GM03348 (cell line): ENCODE measurements around the gene PLS1.
A peak's percentile ranks its signal among the peaks of the same experiment; 100 is the strongest.
"Not testable (repeated sequence)": the region's sequence is repeated elsewhere in the genome, so short reads cannot be mapped to it uniquely, and the experiment has no call there.

Experiments
- DNase-seq: peaks from one replicate; pipeline ENCODE4 v3.0.0; 2012; ENCODE audit warnings: low spot score

Gene PLS1, protein sequence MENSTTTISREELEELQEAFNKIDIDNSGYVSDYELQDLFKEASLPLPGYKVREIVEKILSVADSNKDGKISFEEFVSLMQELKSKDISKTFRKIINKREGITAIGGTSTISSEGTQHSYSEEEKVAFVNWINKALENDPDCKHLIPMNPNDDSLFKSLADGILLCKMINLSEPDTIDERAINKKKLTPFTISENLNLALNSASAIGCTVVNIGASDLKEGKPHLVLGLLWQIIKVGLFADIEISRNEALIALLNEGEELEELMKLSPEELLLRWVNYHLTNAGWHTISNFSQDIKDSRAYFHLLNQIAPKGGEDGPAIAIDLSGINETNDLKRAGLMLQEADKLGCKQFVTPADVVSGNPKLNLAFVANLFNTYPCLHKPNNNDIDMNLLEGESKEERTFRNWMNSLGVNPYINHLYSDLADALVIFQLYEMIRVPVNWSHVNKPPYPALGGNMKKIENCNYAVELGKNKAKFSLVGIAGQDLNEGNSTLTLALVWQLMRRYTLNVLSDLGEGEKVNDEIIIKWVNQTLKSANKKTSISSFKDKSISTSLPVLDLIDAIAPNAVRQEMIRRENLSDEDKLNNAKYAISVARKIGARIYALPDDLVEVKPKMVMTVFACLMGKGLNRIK

DNA sequence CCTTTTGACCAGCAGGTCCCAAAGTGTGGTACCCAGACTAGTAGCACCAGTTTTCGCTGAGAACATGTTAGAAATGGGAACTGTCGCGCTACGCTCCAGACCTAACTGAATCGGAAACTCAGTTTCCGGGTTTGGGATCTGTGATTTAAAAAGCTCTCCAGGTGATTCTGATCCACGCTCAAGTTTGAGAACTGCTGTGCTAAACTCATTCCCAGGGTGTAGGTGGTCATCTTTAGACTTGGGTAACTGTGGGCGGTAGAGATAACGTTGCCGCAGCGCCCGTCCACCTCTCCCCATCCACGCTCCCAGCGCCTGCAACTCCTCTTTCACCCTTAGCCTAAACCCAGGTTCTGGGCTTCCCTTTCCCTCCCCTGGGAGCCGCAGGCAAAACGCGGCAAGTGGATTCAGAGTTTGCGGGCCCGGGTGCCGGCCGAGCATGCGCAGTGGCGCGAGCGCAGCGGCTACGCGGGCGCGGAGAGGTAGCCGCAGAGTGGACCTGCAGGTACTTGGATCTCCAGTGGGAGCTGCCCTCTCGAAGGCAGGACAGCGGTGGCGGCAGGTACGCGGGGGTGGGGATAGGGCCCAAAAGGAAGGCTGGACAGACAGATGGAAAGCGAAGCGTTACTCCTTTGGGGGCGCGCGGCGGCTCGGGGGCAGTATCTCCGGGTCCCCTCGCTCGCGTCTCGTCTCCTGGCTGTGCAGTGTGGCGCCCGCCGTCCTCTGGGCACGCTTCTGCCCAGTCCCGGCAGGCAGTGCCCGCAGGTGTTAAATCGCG lies at the start of gene PLS1:
Gene PLS1 (plus strand): TSS at position 443 of the 775 bp plus-strand sequence. CDS start 67,845 bp downstream, outside the sequence.
- peak; percentile 96 for DNase-seq

DNA sequence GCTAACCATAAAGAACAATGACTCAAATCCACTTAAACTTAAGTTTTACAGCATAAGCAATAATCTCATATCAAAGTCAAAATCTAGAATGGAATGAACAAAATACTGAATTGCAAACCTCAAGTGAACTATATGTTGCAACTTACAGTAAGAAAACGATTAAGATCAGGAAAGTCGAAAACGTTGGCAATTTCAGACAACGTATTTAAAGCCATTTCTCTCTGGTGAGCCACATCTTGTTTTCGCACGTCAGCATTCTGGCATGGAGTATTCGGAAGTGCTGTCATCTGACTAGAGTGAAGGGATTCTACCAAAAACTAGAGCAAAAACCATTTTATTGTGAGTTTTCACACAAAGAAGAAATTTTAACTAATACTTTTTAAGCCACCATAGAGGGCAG lies 46.2 kb upstream of the PLS1 start:
- no peak for DNase-seq

GRCh38 chr3:142552579-142552978 lies 43.6 kb upstream of the PLS1 start:
- DNase-seq: not testable (repeated sequence)

DNA sequence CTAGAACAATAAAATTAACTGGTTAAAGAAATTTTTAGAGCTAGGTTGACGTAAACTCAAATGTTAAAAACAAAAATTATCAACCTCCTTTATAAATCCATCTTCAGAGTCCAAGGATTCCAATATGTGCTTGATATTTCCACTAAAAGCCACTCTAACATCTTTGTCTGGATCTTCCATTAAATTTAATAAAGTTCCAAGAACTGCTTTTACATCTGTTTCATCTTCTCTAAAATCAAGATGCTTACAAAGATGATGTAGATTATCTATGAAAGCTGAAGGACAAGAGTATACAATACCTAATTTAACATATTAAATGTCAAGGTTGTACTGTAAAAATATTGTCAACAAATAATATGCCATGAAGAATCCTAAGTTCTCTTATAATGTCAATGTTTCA lies 42.5 kb upstream of the PLS1 start:
- DNase-seq: no peak

DNA sequence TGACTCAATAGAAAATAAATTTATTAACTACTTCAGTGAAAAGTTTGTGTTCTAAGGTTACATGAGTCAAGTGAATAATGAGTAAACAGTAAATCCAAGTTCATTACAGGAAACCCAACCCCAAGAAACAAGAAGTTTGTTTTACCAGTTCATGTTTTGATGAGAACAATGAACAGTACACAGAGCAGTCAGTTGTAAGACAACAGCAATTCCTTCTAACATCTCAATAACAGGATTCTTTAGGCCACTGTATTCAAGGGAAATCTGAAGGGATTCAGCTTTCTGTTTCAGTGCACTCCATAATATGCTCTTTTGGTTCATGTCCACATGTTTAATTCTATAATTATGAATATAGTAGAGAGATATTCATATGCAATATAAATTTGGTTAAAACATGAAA lies 36.1 kb upstream of the PLS1 start:
- no peak for DNase-seq

DNA sequence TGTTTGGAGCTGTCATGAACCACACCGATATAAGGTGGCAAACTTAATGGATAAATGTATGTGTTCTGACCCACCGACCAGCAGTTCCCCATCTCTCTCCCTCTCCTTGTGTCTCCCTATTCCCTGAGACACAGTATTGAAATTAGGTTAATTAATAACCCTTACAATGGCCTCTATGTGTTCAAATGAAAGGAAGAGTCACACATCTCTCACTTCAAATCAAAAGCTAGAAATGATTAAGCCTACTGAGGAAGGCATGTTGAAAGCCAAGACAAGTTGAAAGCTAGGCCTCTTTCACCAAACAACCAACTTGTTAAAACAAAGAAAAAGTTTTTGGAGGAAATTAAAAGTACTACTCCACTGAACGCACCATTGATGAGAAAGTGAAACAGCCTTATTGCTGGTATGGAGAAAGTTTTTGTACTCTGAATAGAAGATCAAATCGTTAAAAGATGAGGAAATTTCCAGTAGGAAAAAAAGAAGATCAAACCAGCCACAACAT lies 32.6 kb upstream of the PLS1 start:
- no peak for DNase-seq

DNA sequence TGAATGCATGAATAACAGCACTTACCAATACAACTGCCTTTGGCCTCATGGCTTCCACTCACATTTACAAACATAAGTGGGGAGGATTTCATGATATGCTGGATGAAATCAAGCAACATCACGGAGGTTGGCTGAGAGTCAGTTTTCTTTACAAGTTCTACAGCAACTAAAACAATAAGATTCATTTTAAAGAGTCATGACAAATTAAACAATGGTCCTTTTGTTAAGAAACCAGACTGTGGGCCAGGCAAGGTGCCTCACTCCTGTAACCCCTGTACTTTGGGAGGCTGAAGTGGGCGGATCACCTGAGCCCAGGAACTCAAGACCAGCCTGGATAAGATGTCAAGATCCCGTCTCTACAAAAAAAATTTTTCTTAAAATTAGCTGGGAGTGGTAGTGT lies 30.1 kb upstream of the PLS1 start:
- no peak for DNase-seq

DNA sequence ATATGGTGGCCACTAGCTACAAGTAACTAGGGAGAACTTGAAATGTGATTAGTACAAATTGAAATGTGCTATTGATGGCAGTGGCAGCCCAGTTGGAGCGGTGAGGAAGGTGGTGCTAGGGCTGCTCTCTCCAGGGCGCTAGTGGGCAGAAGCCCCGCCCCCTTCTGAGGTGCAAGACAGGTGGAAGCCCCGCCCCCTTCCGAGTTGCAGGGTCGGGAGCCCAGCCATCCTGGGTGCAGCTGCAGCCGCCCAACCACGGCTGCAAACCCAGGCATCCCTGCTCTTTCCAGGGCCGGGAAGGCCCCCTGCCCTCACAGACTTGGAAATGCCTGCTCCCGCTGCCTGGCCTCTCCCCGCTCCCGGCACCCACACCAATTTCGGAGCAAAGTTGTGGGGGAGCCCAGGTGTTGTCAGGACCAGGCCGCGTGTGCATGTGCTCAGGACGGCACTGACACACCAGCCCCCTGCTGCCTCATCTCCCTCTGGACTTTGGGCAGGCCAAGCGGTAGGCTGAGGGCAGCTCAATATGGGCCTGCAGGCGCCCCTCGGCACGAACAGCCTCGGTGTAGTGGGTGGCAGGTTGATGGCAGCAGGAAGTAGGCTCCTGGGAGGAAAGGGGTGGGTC lies 27.7 kb upstream of the PLS1 start:
- no peak for DNase-seq

- DNase-seq: not testable (repeated sequence)
Measured at GRCh38 chr3:142569422-142569821, 26.8 kb upstream of the PLS1 start.

GRCh38 chr3:142574223-142574622 lies 22.0 kb upstream of the PLS1 start:
- DNase-seq: not testable (repeated sequence)

DNA sequence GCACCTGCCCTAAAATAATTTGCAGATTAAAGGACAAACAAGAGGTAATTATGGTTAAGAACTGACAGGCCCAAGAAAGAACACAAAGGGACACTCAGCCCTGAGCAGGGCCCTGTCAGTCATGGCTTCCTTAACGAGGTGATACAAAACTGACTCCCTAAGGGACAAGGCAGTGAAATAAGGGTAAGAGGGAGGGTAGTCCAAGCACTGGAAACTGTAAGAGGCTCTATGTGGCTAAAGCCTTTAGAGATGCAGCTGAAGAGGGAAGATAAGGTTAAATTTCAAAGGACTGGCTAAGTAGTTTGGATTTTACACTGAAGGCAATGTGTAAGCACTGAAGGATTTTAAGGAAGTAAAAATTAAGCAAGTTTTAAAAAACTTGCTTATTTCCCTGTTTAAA lies 21.5 kb upstream of the PLS1 start:
- DNase-seq: no peak

GRCh38 chr3:142576792-142577191 lies 19.4 kb upstream of the PLS1 start:
- no peak for DNase-seq

DNA sequence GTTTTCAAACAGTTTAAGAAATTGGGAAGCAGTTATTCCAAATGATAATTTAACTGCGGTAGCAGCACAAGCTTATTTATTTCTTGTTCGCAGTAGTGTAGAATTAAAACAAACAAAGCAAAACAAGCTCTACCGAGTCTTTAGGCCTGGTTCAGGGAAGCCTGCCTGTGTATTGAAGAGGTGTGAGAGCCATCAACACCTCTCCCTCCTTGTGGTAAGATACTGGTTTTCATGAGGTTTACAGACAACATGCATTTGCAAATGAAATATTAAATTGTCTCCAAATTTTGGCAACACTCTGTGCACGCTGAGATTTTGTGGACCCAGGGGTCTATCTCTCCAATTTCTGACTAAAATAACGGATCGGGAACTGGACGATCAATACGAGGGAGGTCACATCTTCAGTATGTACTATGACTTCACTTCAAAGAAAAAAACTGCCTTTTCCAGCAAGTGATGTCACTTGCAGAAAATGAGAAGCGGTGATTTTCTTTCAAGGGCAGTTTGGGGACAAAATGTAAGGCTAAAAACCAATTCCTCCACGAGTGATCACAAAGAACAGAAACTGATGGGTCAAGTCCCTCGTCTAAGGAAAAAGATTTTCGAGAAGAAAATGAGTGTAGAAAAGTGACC lies 18.4 kb upstream of the PLS1 start:
- peak; percentile 15 for DNase-seq

DNA sequence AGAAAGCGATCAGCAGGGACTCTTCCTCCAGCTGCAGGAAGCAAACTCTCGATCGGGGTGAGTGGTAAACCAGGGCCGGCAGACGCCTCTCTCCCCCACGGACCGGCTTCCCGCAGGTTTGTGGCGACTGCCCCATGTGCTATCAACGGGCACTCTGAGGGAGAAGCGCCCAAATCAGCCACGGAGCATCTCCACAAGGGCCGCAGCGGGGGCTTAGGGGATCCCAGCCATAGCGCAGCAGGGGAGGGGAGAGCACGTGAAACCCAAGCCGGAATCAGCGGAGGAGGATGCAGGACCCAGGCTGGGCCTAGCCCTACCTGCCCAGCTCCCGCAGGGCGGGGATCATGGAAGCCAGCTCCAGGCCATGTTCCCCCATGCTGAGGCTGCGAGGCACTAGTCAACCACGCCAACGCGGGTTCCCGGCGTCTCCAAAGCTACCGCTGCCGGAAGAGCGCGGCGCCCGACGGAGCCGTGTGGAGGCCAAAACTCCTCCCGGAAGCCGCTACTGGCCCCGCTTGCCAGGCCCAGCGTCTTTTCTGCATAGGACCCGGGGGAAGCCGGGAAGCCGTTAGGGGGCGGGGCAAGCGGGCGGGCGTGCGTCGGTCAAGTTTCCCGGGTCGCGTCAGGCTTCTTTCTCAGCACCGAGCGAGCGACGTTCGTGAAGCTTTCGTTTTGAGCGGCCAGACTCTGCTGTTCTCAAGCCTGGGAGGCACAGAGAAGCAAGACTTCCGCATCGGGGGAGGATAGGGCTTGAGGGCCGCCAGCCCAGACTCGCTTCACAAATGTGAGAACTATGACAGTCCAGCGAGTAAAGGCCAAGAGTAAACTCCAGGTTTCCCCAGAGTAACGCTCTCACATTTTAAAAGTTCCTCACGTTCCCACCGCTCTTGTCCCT lies 17.6 kb upstream of the PLS1 start, which contains the start of gene ATR:
Gene ATR (minus strand): TSS at position 405 of the 895 bp plus-strand sequence. CDS start 29 bp downstream, at position 376.
- peak; percentile 98 for DNase-seq

GRCh38 chr3:142580061-142580423 lies 16.2 kb upstream of the PLS1 start:
- DNase-seq: no peak

GRCh38 chr3:142581070-142581469 lies 15.1 kb upstream of the PLS1 start:
- not testable (repeated sequence) for DNase-seq

DNA sequence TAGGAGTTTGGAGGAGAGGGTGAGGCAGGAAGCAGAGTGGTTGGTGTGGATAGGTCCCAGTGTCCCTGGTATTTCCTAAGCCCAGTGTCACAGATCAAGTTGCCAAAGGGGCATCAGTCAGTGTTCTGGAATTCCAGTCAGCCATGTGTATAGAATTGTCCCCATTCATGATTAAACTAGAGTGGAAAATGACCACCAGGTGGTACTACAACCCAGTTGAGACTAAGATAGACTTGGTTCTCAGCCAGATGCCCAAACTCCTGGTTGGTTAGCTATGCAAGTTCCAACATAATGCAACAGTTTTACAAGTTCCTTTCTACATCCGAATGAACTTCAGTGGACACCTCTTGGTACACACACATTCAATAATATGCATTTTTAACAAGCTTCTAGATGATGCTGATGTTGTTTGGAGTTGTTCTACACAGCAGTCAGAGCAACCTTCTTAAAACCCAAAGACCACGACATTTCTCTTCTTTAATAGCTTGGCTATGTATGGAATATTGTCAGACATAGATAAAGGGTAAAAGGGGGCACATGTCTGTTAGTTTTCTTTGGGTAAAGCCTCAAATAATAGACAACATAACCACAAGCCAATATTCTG lies 9.3 kb upstream of the PLS1 start:
- peak; percentile 68 for DNase-seq

- DNase-seq: no peak
Measured at GRCh38 chr3:142588703-142589102, 7.5 kb upstream of the PLS1 start.

DNA sequence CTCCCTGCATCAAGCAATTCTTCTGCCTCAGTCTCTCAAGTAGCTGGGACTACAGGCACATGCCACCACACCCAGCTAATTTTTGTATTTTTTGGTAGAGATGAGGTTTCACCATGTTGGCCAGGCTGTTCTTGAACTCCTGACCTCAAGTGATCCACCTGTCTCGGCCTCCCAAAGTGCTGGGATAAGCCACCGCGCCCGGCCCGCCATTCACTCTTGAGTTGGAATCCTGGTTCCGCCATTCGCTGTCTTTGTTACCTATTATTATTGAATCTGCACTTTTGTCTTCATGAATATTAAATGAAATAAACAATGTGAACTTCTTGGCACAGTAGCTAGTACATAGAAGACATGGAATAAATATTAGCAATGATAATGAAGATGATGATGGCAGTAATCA lies 3.9 kb upstream of the PLS1 start:
- DNase-seq: not testable (repeated sequence)

DNA sequence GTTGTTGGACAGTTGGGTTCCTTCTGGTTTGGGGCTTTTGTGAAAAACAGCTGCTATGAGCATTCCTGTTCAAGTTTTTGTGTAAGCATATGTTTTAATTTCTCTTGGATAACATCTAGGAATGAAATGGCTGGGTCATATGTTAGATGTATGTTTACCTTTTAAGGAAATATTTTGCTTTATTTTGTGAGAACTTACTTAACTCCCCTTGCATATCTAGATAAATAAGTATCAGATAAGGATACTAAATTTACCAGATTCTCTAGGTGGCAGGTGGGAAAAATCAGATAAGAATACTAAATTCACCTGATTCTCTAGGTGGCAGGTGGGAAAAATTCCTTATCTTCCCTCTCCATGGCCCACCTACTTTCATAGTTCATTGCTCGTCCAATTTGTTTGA lies 1.1 kb upstream of the PLS1 start:
- DNase-seq: no peak
